Measurements from ENCODE around the gene QRSL1.

Gene QRSL1

GRCh38 chr6:106648651-106649308 lies 19.4 kb downstream of the QRSL1 start:
- no peak for TF ChIP-seq CTCF (IDR thresholded peaks at IDR 0.05; ENCODE audit: insufficient read depth, low read depth, low read length, missing control alignments)
- H3K4me3 ChIP-seq (ENCODE audit: low read length) = no peak overlapping the region
- DNase-seq (ENCODE audit: low read depth) = no peak

- DNase-seq (ENCODE audit: low read depth) = no peak
- H3K4me3 ChIP-seq (ENCODE audit: low read length) = no peak overlapping the region
- TF ChIP-seq CTCF (IDR thresholded peaks at IDR 0.05; ENCODE audit: insufficient read depth, low read depth, low read length, missing control alignments) = no peak
Observed at GRCh38 chr6:106658469-106658868, 29.1 kb downstream of the QRSL1 start.

- H3K4me3 ChIP-seq (ENCODE audit: low read length) = no peak overlapping the region
- TF ChIP-seq CTCF (IDR thresholded peaks at IDR 0.05; ENCODE audit: insufficient read depth, low read depth, low read length, missing control alignments) = no peak
- no peak for DNase-seq (ENCODE audit: low read depth)
Observed at GRCh38 chr6:106659859-106660258, 30.5 kb downstream of the QRSL1 start.

GRCh38 chr6:106662458-106662857 lies 33.1 kb downstream of the QRSL1 start:
- TF ChIP-seq CTCF (IDR thresholded peaks at IDR 0.05; ENCODE audit: insufficient read depth, low read depth, low read length, missing control alignments) = no peak
- DNase-seq (ENCODE audit: low read depth) = no peak
- H3K4me3 ChIP-seq (ENCODE audit: low read length) = no peak overlapping the region

- no peak overlapping the region for H3K4me3 ChIP-seq (ENCODE audit: low read length)
- TF ChIP-seq CTCF (IDR thresholded peaks at IDR 0.05; ENCODE audit: insufficient read depth, low read depth, low read length, missing control alignments) = no peak
- DNase-seq (ENCODE audit: low read depth) = no peak
Observed at GRCh38 chr6:106666282-106667021, 37.1 kb downstream of the QRSL1 start.

GRCh38 chr6:106667022-106667402 lies 37.6 kb downstream of the QRSL1 start:
- DNase-seq (ENCODE audit: low read depth) = no peak
- TF ChIP-seq CTCF (IDR thresholded peaks at IDR 0.05; ENCODE audit: insufficient read depth, low read depth, low read length, missing control alignments) = no peak

More at GRCh38 chr6:106667022-106667402, 37.6 kb downstream of the QRSL1 start:
- no peak overlapping the region for H3K4me3 ChIP-seq (ENCODE audit: low read length)

Measured in epithelial cell of esophagus (primary cell).